HepG2 (cell line): Measurements from ENCODE around the gene AFDN.

Source experiments
- ETS1 ChIP-seq: sonication (generic); formaldehyde crosslinking; IDR thresholded peaks from 2 replicates; pipeline ENCODE4 v1.4.0; 2020; ENCODE audit warnings: missing genetic modification reagents
- HMG20B ChIP-seq: conservative IDR thresholded peaks from 2 replicates; pipeline ENCODE4 v1.6.1; 2016; ENCODE audit warnings: missing genetic modification reagents, missing compliant biosample characterization
- MEF2D ChIP-seq: sonication (generic); formaldehyde crosslinking; IDR thresholded peaks from 2 replicates; pipeline ENCODE4 v1.5.1; 2020; ENCODE audit warnings: mild to moderate bottlenecking, missing genetic modification reagents
- POLR2A ChIP-seq, 2 experiments: IDR thresholded peaks; 2 replicates each; pipeline ENCODE4 v1.6.1; 2011; ENCODE audit warnings: low read depth in 2 of 2, low read length in 2 of 2, mild to moderate bottlenecking in 1 of 2, moderate library complexity in 1 of 2; ENCODE audit not compliant: insufficient read depth in 1 of 2
- SP2 ChIP-seq: sonication (generic); formaldehyde crosslinking; IDR thresholded peaks from 2 replicates; pipeline ENCODE4 v1.5.1; 2020; ENCODE audit warnings: mild to moderate bottlenecking, missing genetic modification reagents
- TAF1 ChIP-seq: sonication (generic); formaldehyde crosslinking; IDR thresholded peaks from 2 replicates; pipeline ENCODE4 v1.4.0; 2020; ENCODE audit warnings: missing genetic modification reagents
- TBX3 ChIP-seq: fragments of 450-650 bp; IDR thresholded peaks from 2 replicates; pipeline ENCODE4 v1.6.1; 2017; ENCODE audit warnings: antibody characterized with exemption, mild to moderate bottlenecking, inconsistent platforms, borderline replicate concordance
- ZFP37 ChIP-seq: sonication (generic); formaldehyde crosslinking; IDR thresholded peaks from 2 replicates; pipeline ENCODE4 v1.4.0; 2020; ENCODE audit warnings: missing genetic modification reagents, borderline replicate concordance
- ZNF549 ChIP-seq: sonication (generic); formaldehyde crosslinking; IDR thresholded peaks from 2 replicates; pipeline ENCODE4 v1.5.0; 2020; ENCODE audit warnings: missing genetic modification reagents

GRCh38 chr6:167781066-167781767 lies 45.5 kb upstream of the AFDN start:
- TF ChIP-seq ETS1 (no peak), TAF1 (CRISPR knock-in tag) (no peak), SP2 (CRISPR knock-in tag) (no peak), ZFP37 (no peak), POLR2A (IDR thresholded peaks at IDR 0.05; ENCODE audit: insufficient read depth in 1 of 2, low read depth in 2 of 2, low read length in 2 of 2) (no peak), TBX3 (no peak), HMG20B (CRISPR knock-in tag) (no peak), ZNF549 (CRISPR knock-in tag) (no peak), MEF2D (CRISPR knock-in tag) (no peak)
